GM18861 (cell line): ENCODE measurements around the gene TAGLN2.
"Not testable (repeated sequence)": the region's sequence is repeated elsewhere in the genome, so short reads cannot be mapped to it uniquely, and the experiment has no call there.

Experiments used
- ATAC-seq: cut with Tn5 transposase; IDR thresholded peaks from one replicate; pipeline ENCODE4 v1.9.1; 2021; ENCODE audit not compliant: unreplicated experiment

Gene TAGLN2

GRCh38 chr1:159922511-159923202 lies 2.6 kb downstream of the TAGLN2 start:
- no peak for ATAC-seq

GRCh38 chr1:159921700-159922504 lies 3.4 kb downstream of the TAGLN2 start:
- ATAC-seq, result no peak

GRCh38 chr1:159921251-159921650 lies 4.1 kb downstream of the TAGLN2 start:
- no peak for ATAC-seq

GRCh38 chr1:159920651-159921050 lies 4.7 kb downstream of the TAGLN2 start:
- ATAC-seq, result no peak

GRCh38 chr1:159920202-159920601 lies 5.1 kb downstream of the TAGLN2 start:
- ATAC-seq, result no peak

- ATAC-seq, result no peak
These were observed 6.0 kb downstream of the TAGLN2 start for GRCh38 chr1:159919236-159919865.

GRCh38 chr1:159918352-159919200 lies 6.7 kb downstream of the TAGLN2 start:
- no peak for ATAC-seq

GRCh38 chr1:159917533-159918351 lies 7.6 kb downstream of the TAGLN2 start:
- ATAC-seq, result no peak

GRCh38 chr1:159916242-159917051 lies 8.9 kb downstream of the TAGLN2 start:
- ATAC-seq, result no peak

- no peak for ATAC-seq
These were observed 9.6 kb downstream of the TAGLN2 start for GRCh38 chr1:159915571-159916241.

- ATAC-seq, result no peak
These were observed 10.9 kb downstream of the TAGLN2 start for GRCh38 chr1:159914252-159915018.

- no peak for ATAC-seq
These were observed 11.7 kb downstream of the TAGLN2 start for GRCh38 chr1:159913451-159914192.

GRCh38 chr1:159911326-159912070 lies 13.8 kb downstream of the TAGLN2 start:
- ATAC-seq, result no peak

GRCh38 chr1:159908031-159908940 lies 17.0 kb downstream of the TAGLN2 start:
- ATAC-seq, result no peak

- ATAC-seq, result no peak
These were observed 18.3 kb downstream of the TAGLN2 start for GRCh38 chr1:159906960-159907359.

GRCh38 chr1:159904036-159904435 lies 21.3 kb downstream of the TAGLN2 start:
- ATAC-seq, result not testable (repeated sequence)
